Measurements from ENCODE around the gene SMIM11. TPM values are rescaled to one million over a fixed set of nuclear protein-coding genes. Genes with fewer than 3 reads are reported as not detected.

Gene SMIM11, protein sequence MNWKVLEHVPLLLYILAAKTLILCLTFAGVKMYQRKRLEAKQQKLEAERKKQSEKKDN
- total RNA-seq = 5.1 and 10.4 TPM in 2 replicates

DNA sequence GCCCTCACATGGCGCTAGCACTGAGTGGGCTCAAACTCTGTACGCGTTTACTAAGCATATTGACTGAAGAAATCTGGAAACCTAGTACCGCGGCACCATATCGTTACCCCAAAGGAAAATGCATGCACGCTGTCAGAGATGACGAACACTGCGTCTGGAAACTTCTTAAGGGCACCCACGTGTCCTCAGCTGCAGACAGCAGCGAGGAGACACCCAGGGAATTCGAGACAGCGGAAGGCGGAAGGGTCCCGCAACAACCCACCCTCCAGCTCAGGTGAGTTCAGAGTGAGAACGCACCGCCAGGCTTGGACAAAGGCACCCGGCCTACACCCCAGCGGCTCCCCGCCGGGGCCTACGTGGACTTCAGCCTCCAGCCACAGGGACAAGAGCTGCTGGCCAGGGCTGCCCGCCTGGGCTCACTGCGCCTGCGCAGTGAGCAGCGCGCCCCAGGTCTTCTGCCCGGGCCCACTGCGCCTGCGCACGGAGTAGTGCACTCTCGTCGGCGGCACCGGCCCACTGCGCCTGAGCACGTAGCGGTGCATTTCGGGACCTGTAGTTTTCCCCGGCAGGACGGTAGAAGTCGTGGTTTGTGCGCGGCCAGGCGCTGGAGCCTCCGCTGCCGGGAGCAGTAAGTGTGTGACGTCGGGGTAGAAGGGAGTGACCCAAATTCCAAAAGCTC, at the start of gene SMIM11:
Gene SMIM11 (plus strand): TSS at position 568 of the 679 bp plus-strand sequence. CDS start 3,998 bp downstream, outside the sequence.

DNA sequence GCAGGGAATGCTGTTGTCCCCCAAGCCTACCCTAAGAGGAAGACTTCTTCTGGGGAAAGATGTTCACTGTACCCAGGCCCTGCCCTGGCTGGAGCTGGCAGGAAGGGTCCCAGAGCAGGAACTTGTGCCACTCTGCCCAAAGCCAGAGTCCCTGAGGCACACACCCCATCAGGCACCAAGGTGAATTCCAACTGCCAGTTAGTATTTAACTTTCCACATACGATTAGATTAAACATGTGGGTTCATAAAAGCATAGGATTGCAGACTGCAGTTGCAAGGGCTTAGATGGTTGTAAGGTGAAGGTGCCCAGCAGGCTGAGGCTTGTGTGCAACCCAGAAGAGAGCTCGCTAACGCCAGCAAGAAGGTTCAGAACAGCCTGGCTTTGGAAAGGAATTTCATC, 11.6 kb upstream of the SMIM11 start, which contains the start of gene KCNE2:
Gene KCNE2 (plus strand): TSS at position 274 of the 400 bp plus-strand sequence. CDS start 6,473 bp downstream, outside the sequence.

DNA sequence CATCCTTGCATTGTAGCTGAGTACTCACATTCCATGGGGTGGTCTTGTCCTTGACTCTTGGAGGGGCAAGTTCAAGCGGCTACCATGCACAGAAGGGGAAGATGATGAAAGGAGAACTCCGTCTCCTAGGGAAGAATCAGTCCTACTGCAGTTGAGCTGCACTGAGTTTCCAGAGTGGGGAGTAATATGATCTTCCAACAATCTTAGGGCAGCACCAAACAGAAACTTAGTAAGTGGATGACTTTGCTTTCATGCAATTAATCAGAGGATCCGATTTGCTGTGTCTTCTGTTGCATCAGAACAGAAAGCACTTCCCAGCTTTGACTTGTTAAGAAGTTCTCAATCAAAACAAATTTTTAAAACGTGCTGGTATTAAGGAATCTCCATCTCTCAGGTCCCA, 48.5 kb downstream of the SMIM11 start, which contains the start of gene SMIM34:
Gene SMIM34 (minus strand): TSS at position 147 of the 400 bp plus-strand sequence. CDS start 112 bp downstream, at position 35.

Other genes starting within 250 kb of the SMIM11 start
- not detected in 2 replicates for gene KCNE2, start 11.5 kb upstream of the SMIM11 start, total RNA-seq
- not detected in 2 replicates for gene SMIM34, start 48.4 kb downstream of the SMIM11 start, total RNA-seq
- under 0.01 and 0.29 TPM in 2 replicates for gene KCNE1, start 136.7 kb downstream of the SMIM11 start, total RNA-seq
- 81.6 and 104 TPM in 2 replicates for gene RCAN1, start 239.6 kb downstream of the SMIM11 start, total RNA-seq

Data from smooth muscle cell of trachea (primary cell).